NCI-H2107 (cell line): ENCODE results near the gene NDST1.

ENCODE experiments used
- DNase-seq: peaks from one replicate; lab custom pipeline; 2025; lab: John Stamatoyannopoulos, UW

NDST1 gene

GRCh38 chr5:150606476-150606875 is 98.5 kb downstream of the NDST1 start:
- DNase-seq: no peak

GRCh38 chr5:150607105-150607504 is 99.2 kb downstream of the NDST1 start:
- DNase-seq: no peak
